ENCODE measurements around the gene COL6A3. TPM values are rescaled to one million over a fixed set of nuclear protein-coding genes. Genes with fewer than 3 reads are reported as not detected.
A peak's percentile ranks its signal among the peaks of the same experiment; 100 is the strongest.

The COL6A3 gene
- total and polyA plus RNA-seq, 4 experiments from 2014 or later = 0.56 to 2.1 (median 1.5) TPM; not detected in 1

GRCh38 chr2:237427769-237428506 is 14.0 kb upstream of the COL6A3 start:
- no peaks in the 10 kb centered on the region for H3K27me3 Mint-ChIP-seq
- intact Hi-C loops (cut with micrococcal nuclease) = no loop called here
- CTCF ChIA-PET (ENCODE audit: partially characterized antibody) = interaction anchor here (1.3 to 8.0 kb wide), 4 partner anchors 10 to 47 kb away, joined by 5 to 88 read pairs (median 12); no protein-coding TSS in a partner anchor
- Histone ChIP-seq H3K27me3 (ENCODE audit: insufficient read depth, low read length) (no peaks in the 10 kb centered on the region), H3K9me3 (ENCODE audit: control insufficient read depth in 1 of 2, low read length in 2 of 2) (no peaks in the 10 kb centered on the region), H3K27ac (ENCODE audit: low read depth, low read length) (no peak overlapping the region), H3K4me1 (ENCODE audit: insufficient read depth, low read length) (peaks cover 57% of the 10 kb centered on the region), H3K36me3 (ENCODE audit: insufficient read depth, low read length) (no peaks in the 10 kb centered on the region), H3K4me3 (ENCODE audit: low read length in 2 of 2) (no peak overlapping the region)
- peaks cover 52 to 67% (median 59%) of the 10 kb centered on the region in 4 donors for H3K4me1 Mint-ChIP-seq
- DNase-seq = peak in 1 of 5 donors; percentile 76
- no peaks in the 10 kb centered on the region for H3K9me3 Mint-ChIP-seq
- H3K27ac Mint-ChIP-seq = peak overlapping the region; percentile 61 to 80 (median 66)
- POLR2A ChIA-PET (ENCODE audit: partially characterized antibody) = interaction anchor here (0.8 to 5.2 kb wide), 4 partner anchors 8 to 47 kb away, joined by 3 to 42 read pairs (median 14); no protein-coding TSS in a partner anchor
- no peaks in the 10 kb centered on the region for H3K36me3 Mint-ChIP-seq
- peak overlapping the region in 6 of 8 donors; percentile 3 to 78 (median 38) for H3K4me3 Mint-ChIP-seq

- no peaks in the 10 kb centered on the region for H3K9me3 Mint-ChIP-seq
- Histone ChIP-seq H3K4me3 (ENCODE audit: low read length in 2 of 2) (no peak overlapping the region), H3K27me3 (ENCODE audit: insufficient read depth, low read length) (no peaks in the 10 kb centered on the region), H3K36me3 (ENCODE audit: insufficient read depth, low read length) (no peaks in the 10 kb centered on the region), H3K9me3 (ENCODE audit: control insufficient read depth in 1 of 2, low read length in 2 of 2) (no peaks in the 10 kb centered on the region), H3K4me1 (ENCODE audit: insufficient read depth, low read length) (peaks cover 50% of the 10 kb centered on the region), H3K27ac (ENCODE audit: low read depth, low read length) (no peak overlapping the region)
- no peaks in the 10 kb centered on the region for H3K36me3 Mint-ChIP-seq
- H3K27me3 Mint-ChIP-seq = no peaks in the 10 kb centered on the region
- ChIA-PET CTCF (ENCODE audit: partially characterized antibody) (interaction anchor here (1.3 to 8.0 kb wide), 3 partner anchors 17 to 48 kb away, joined by 3 to 88 read pairs (median 6); no protein-coding TSS in a partner anchor), POLR2A (ENCODE audit: partially characterized antibody) (interaction anchor here (0.6 to 5.2 kb wide), 4 partner anchors 9 to 341 kb away, joined by 3 to 42 read pairs (median 6); partner anchors contain the start of gene COPS8)
- no peak overlapping the region for H3K27ac Mint-ChIP-seq
- no peak for DNase-seq
- intact Hi-C loops (cut with micrococcal nuclease) = no loop called here
- H3K4me1 Mint-ChIP-seq = peaks cover 44 to 63% (median 51%) of the 10 kb centered on the region in 4 donors
- H3K4me3 Mint-ChIP-seq = no peak overlapping the region
Measured at GRCh38 chr2:237426517-237426916, 12.6 kb upstream of the COL6A3 start.

GRCh38 chr2:237425320-237425719 is 11.4 kb upstream of the COL6A3 start:
- H3K27ac Mint-ChIP-seq = peak overlapping the region in 1 of 7 donors; percentile 48
- Histone ChIP-seq H3K27me3 (ENCODE audit: insufficient read depth, low read length) (no peaks in the 10 kb centered on the region), H3K4me1 (ENCODE audit: insufficient read depth, low read length) (peaks cover 42% of the 10 kb centered on the region), H3K36me3 (ENCODE audit: insufficient read depth, low read length) (no peaks in the 10 kb centered on the region), H3K9me3 (ENCODE audit: control insufficient read depth in 1 of 2, low read length in 2 of 2) (no peaks in the 10 kb centered on the region), H3K4me3 (ENCODE audit: low read length in 2 of 2) (no peak overlapping the region), H3K27ac (ENCODE audit: low read depth, low read length) (no peak overlapping the region)
- H3K9me3 Mint-ChIP-seq = no peaks in the 10 kb centered on the region
- ChIA-PET POLR2A (ENCODE audit: partially characterized antibody) (no interaction called here), CTCF (ENCODE audit: partially characterized antibody) (interaction anchor here (8.0 kb wide), 1 partner anchor 50 kb away, joined by 88 read pairs; no protein-coding TSS in a partner anchor)
- intact Hi-C loops (cut with micrococcal nuclease) = no loop called here
- peaks cover 43 to 57% (median 48%) of the 10 kb centered on the region in 4 donors for H3K4me1 Mint-ChIP-seq
- H3K27me3 Mint-ChIP-seq = no peaks in the 10 kb centered on the region
- no peak overlapping the region for H3K4me3 Mint-ChIP-seq
- H3K36me3 Mint-ChIP-seq = no peaks in the 10 kb centered on the region
- no peak for DNase-seq

GRCh38 chr2:237424544-237424943 is 10.6 kb upstream of the COL6A3 start:
- Histone ChIP-seq H3K4me1 (ENCODE audit: insufficient read depth, low read length) (peaks cover 34% of the 10 kb centered on the region), H3K4me3 (ENCODE audit: low read length in 2 of 2) (no peak overlapping the region), H3K27ac (ENCODE audit: low read depth, low read length) (no peak overlapping the region), H3K36me3 (ENCODE audit: insufficient read depth, low read length) (no peaks in the 10 kb centered on the region), H3K9me3 (ENCODE audit: control insufficient read depth in 1 of 2, low read length in 2 of 2) (no peaks in the 10 kb centered on the region), H3K27me3 (ENCODE audit: insufficient read depth, low read length) (no peaks in the 10 kb centered on the region)
- ChIA-PET POLR2A (ENCODE audit: partially characterized antibody) (no interaction called here), CTCF (ENCODE audit: partially characterized antibody) (interaction anchor here (8.0 kb wide), 1 partner anchor 50 kb away, joined by 88 read pairs; no protein-coding TSS in a partner anchor)
- H3K4me1 Mint-ChIP-seq = peaks cover 37 to 50% (median 40%) of the 10 kb centered on the region in 4 donors
- no peaks in the 10 kb centered on the region for H3K27me3 Mint-ChIP-seq
- H3K9me3 Mint-ChIP-seq = no peaks in the 10 kb centered on the region
- DNase-seq = no peak
- H3K27ac Mint-ChIP-seq = peak overlapping the region in 1 of 7 donors; percentile 15
- H3K36me3 Mint-ChIP-seq = no peaks in the 10 kb centered on the region
- no peak overlapping the region for H3K4me3 Mint-ChIP-seq
- intact Hi-C loops (cut with micrococcal nuclease) = no loop called here

- no peaks in the 10 kb centered on the region for H3K36me3 Mint-ChIP-seq
- CTCF ChIA-PET (ENCODE audit: partially characterized antibody) = interaction anchor here (8.0 kb wide), 1 partner anchor 51 kb away, joined by 88 read pairs; no protein-coding TSS in a partner anchor
- Histone ChIP-seq H3K4me3 (ENCODE audit: low read length in 2 of 2) (no peak overlapping the region), H3K4me1 (ENCODE audit: insufficient read depth, low read length) (peaks cover 28% of the 10 kb centered on the region), H3K27ac (ENCODE audit: low read depth, low read length) (no peak overlapping the region), H3K36me3 (ENCODE audit: insufficient read depth, low read length) (no peaks in the 10 kb centered on the region), H3K27me3 (ENCODE audit: insufficient read depth, low read length) (no peaks in the 10 kb centered on the region), H3K9me3 (ENCODE audit: control insufficient read depth in 1 of 2, low read length in 2 of 2) (no peaks in the 10 kb centered on the region)
- POLR2A ChIA-PET (ENCODE audit: partially characterized antibody) = interaction anchor here (5.1 kb wide), 1 partner anchor 9 kb away, joined by 59 read pairs; no protein-coding TSS in a partner anchor
- H3K27me3 Mint-ChIP-seq = no peaks in the 10 kb centered on the region
- no peak overlapping the region for H3K27ac Mint-ChIP-seq
- no peak overlapping the region for H3K4me3 Mint-ChIP-seq
- intact Hi-C loops (cut with micrococcal nuclease) = no loop called here
- peaks cover 30 to 43% (median 34%) of the 10 kb centered on the region in 4 donors for H3K4me1 Mint-ChIP-seq
- no peaks in the 10 kb centered on the region for H3K9me3 Mint-ChIP-seq
- DNase-seq = no peak
Measured at GRCh38 chr2:237423891-237424290, 9.9 kb upstream of the COL6A3 start.

- Histone ChIP-seq H3K36me3 (ENCODE audit: insufficient read depth, low read length) (no peaks in the 10 kb centered on the region), H3K4me1 (ENCODE audit: insufficient read depth, low read length) (peaks cover 12% of the 10 kb centered on the region), H3K27ac (ENCODE audit: low read depth, low read length) (no peak overlapping the region), H3K4me3 (ENCODE audit: low read length in 2 of 2) (no peak overlapping the region), H3K27me3 (ENCODE audit: insufficient read depth, low read length) (no peaks in the 10 kb centered on the region), H3K9me3 (ENCODE audit: control insufficient read depth in 1 of 2, low read length in 2 of 2) (no peaks in the 10 kb centered on the region)
- intact Hi-C loops (cut with micrococcal nuclease) = no loop called here
- ChIA-PET POLR2A (ENCODE audit: partially characterized antibody) (interaction anchor here (1.3 to 5.1 kb wide), 5 partner anchors 10 to 53 kb away, joined by 3 to 71 read pairs (median 8); no protein-coding TSS in a partner anchor), CTCF (ENCODE audit: partially characterized antibody) (interaction anchor here (0.7 to 14.1 kb wide), 25 partner anchors 8 to 323 kb away, joined by 3 to 381 read pairs (median 12); no protein-coding TSS in a partner anchor)
- H3K27ac Mint-ChIP-seq = no peak overlapping the region
- H3K4me3 Mint-ChIP-seq = peak overlapping the region in 4 of 8 donors; percentile 39 to 59 (median 42)
- no peaks in the 10 kb centered on the region for H3K9me3 Mint-ChIP-seq
- no peak for DNase-seq
- H3K4me1 Mint-ChIP-seq = peaks cover 16 to 28% (median 19%) of the 10 kb centered on the region in 4 donors
- no peaks in the 10 kb centered on the region for H3K27me3 Mint-ChIP-seq
- no peaks in the 10 kb centered on the region for H3K36me3 Mint-ChIP-seq
Measured at GRCh38 chr2:237422309-237422708, 8.3 kb upstream of the COL6A3 start.
